DMS53 treated with DMSO at 0.1 percent for 48 hours (cell line): ENCODE data around the gene ALOXE3.

Experiments
- DNase-seq: peaks from one replicate; lab custom pipeline; 2025; ENCODE audit not compliant: unreplicated experiment; lab: John Stamatoyannopoulos, UW

The ALOXE3 gene

GRCh38 chr17:8154608-8155155 is 36.4 kb upstream of the ALOXE3 start:
- no peak for DNase-seq

- peak; percentile 56 for DNase-seq
These were observed 35.8 kb upstream of the ALOXE3 start for GRCh38 chr17:8153957-8154607.

GRCh38 chr17:8153525-8153956 is 35.2 kb upstream of the ALOXE3 start:
- peak; percentile 96 for DNase-seq

- DNase-seq: no peak
These were observed 34.7 kb upstream of the ALOXE3 start for GRCh38 chr17:8153031-8153451.

- DNase-seq: peak; percentile 99
These were observed 33.9 kb upstream of the ALOXE3 start, which contains the start of gene PER1 for GRCh38 chr17:8152112-8152775. TSS of gene PER1 (minus strand) at chr17:8152404. CDS start at chr17:8150706, 1,698 bp downstream.

- peak; percentile 62 for DNase-seq
These were observed 33.4 kb upstream of the ALOXE3 start for GRCh38 chr17:8151641-8152111.

- DNase-seq: peak; percentile 75
These were observed 32.9 kb upstream of the ALOXE3 start for GRCh38 chr17:8151120-8151640.

GRCh38 chr17:8150194-8151119 is 32.1 kb upstream of the ALOXE3 start:
- DNase-seq: no peak

- DNase-seq: no peak
These were observed 31.3 kb upstream of the ALOXE3 start for GRCh38 chr17:8149419-8150193.

GRCh38 chr17:8148560-8148959 is 30.2 kb upstream of the ALOXE3 start:
- DNase-seq: no peak

- DNase-seq: no peak
These were observed 29.6 kb upstream of the ALOXE3 start for GRCh38 chr17:8147805-8148404.

- no peak for DNase-seq
These were observed 29.0 kb upstream of the ALOXE3 start for GRCh38 chr17:8147141-8147804.

GRCh38 chr17:8146381-8147140 is 28.2 kb upstream of the ALOXE3 start:
- no peak for DNase-seq

GRCh38 chr17:8145811-8146210 is 27.5 kb upstream of the ALOXE3 start:
- DNase-seq: no peak

GRCh38 chr17:8144401-8145231 is 26.3 kb upstream of the ALOXE3 start:
- no peak for DNase-seq

- no peak for DNase-seq
These were observed 25.5 kb upstream of the ALOXE3 start for GRCh38 chr17:8143581-8144400.
